ENCODE results near the gene ARPC1A.

ARPC1A gene

DNA sequence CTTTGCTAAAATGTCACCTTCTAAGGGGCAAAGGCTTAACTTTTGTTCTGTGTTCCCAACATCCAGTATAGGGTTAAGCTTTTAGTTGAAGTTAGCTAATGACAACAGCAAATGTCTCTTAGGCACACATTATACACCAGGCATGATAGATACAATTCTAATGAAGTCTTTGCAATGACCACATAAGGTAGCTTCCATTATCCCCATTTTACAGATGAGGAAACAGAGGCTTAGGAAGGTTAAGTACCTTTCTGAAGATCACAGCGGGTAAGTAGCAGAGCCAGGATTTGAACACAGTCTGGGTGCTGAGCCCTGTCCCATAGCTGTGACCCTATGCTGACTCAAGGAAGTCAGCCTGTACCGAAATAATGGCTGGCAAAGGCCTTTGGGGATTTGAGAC lies 84.9 kb downstream of the ARPC1A start:
- DNase-seq, result no peak

DNA sequence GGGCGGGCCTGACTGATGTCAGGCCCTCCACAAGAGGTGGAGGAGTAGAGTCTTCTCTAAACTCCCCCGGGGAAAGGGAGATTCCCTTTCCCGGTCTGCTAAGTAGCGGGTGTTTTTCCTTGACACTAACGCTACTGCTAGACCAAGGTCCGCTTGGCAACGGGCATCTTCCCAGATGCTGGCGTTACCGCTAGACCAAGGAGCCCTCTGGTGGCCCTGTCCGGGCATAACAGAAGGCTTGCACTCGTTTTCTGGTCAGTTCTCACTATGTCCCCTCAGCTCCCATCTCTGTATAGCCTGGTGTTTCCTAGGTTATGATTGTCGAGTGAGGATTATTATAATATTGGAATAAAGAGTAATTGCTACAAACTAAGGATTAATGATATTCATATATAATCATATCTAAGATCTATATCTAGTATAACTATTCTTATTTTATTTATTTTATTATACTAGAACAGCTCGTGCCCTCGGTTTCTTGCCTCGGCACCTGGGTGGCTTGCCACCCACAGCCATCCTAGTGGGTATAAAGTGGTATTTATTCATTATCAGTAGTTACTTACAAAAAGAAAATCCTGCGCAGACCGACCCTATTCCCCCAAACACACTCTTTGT lies 89.9 kb downstream of the ARPC1A start:
- DNase-seq, result peak in 4 of 14 donors; percentile 1 to 19 (median 6)
